OCI-LY7 (cell line): Measurements from ENCODE around the gene CCDC85B.

ENCODE experiments used
- EZH2phosphoT487 ChIP-seq: fragments of 200-600 bp; sonication (generic); IDR thresholded peaks from 2 replicates; pipeline ENCODE4 v1.6.1; 2018; ENCODE audit warnings: low read depth, borderline replicate concordance, mild to moderate bottlenecking, mixed run types, antibody characterized with exemption, low read length, moderate library complexity, mixed read lengths
- TF ChIP-seq, protein P1 (sequence below): fragments of 200-600 bp; sonication (generic); conservative IDR thresholded peaks from 2 replicates; pipeline ENCODE4 v1.5.1; 2014; ENCODE audit warnings: mild to moderate bottlenecking, antibody characterized with exemption, low read length, moderate library complexity, mixed read lengths

GRCh38 chr11:65866509-65867283, 23.8 kb upstream of the CCDC85B start:
- TF ChIP-seq, protein P1, sequence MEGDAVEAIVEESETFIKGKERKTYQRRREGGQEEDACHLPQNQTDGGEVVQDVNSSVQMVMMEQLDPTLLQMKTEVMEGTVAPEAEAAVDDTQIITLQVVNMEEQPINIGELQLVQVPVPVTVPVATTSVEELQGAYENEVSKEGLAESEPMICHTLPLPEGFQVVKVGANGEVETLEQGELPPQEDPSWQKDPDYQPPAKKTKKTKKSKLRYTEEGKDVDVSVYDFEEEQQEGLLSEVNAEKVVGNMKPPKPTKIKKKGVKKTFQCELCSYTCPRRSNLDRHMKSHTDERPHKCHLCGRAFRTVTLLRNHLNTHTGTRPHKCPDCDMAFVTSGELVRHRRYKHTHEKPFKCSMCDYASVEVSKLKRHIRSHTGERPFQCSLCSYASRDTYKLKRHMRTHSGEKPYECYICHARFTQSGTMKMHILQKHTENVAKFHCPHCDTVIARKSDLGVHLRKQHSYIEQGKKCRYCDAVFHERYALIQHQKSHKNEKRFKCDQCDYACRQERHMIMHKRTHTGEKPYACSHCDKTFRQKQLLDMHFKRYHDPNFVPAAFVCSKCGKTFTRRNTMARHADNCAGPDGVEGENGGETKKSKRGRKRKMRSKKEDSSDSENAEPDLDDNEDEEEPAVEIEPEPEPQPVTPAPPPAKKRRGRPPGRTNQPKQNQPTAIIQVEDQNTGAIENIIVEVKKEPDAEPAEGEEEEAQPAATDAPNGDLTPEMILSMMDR = no peak
- no peak for TF ChIP-seq EZH2phosphoT487
